GM12878 (cell line): ENCODE measurements around the gene ZBTB24. TPM values are rescaled to one million over a fixed set of nuclear protein-coding genes. Genes with fewer than 3 reads are reported as not detected.

Experiments used
- ATAC-seq: fragments of 200-7000 bp; cut with Tn5 transposase; 3 replicates; pipeline ENCODE4 v1.9.1; 2020; ENCODE audit warnings: mild to moderate bottlenecking, moderate library complexity
- BruUV-seq: library from RNA; stranded (reverse); fragments of 400-500 nt; replicated peaks from 2 replicates; lab custom pipeline; 2021; lab: Mats Ljungman, UMichigan
- CTCF ChIA-PET: fragments of 300-600 bp; sonication (Branson Sonifier 250); formaldehyde crosslinking; extraction: SDS; loops from one replicate; lab custom pipeline; 2021; ENCODE audit warnings: inconsistent platforms; lab: Yijun Ruan, JAX
- POLR2A ChIA-PET: fragments of 350-600 bp; formaldehyde crosslinking; extraction: SDS; loops from one replicate; lab custom pipeline; 2021; ENCODE audit warnings: inconsistent platforms; lab: Charles Lee
- RAD21 ChIA-PET: fragments of 300-600 bp; sonication (Branson Sonifier 250); formaldehyde crosslinking; loops from one replicate; lab custom pipeline; 2023; ENCODE audit warnings: antibody characterized with exemption; ENCODE audit not compliant: unreplicated experiment; lab: Charles Lee
- SMC1A ChIA-PET: fragments of 300-600 bp; sonication (Branson Sonifier 250); formaldehyde crosslinking; loops from one replicate; lab custom pipeline; 2023; ENCODE audit not compliant: unreplicated experiment, uncharacterized antibody; lab: Charles Lee
- DNase-seq: peaks from one replicate; pipeline ENCODE4 v3.0.0-alpha.2; 2011; ENCODE audit warnings: low read depth, low spot score
- FAIRE-seq: peaks from 3 replicates; lab custom pipeline; 2011; peaks lifted over from hg19 to GRCh38; lab: Jason Lieb, UNC
- H2AFZ ChIP-seq: 2 replicates; pipeline ENCODE4 v1.6.0; 2011; ENCODE audit warnings: low read depth, low read length, control low read depth; ENCODE audit not compliant: control insufficient read depth
- H3K27ac ChIP-seq: 2 replicates; pipeline ENCODE4 v1.5.1; 2011; ENCODE audit warnings: control low read depth; ENCODE audit not compliant: control insufficient read depth, insufficient read depth
- H3K27me3 ChIP-seq, 2 experiments: replicated peaks in 1 of 2; 2 replicates each; pipeline versions ENCODE4 v1.6.0 to v1.6.1; 2011; ENCODE audit warnings: low read length in 1 of 2; ENCODE audit not compliant: control insufficient read depth in 2 of 2, insufficient read depth in 2 of 2
- H3K36me3 ChIP-seq, 2 experiments: 2 replicates each; pipeline ENCODE4 v1.5.1; 2011; ENCODE audit warnings: low read length in 1 of 2; ENCODE audit not compliant: control insufficient read depth in 2 of 2, insufficient read depth in 2 of 2
- H3K4me1 ChIP-seq: 2 replicates; pipeline ENCODE4 v1.6.1; 2011; ENCODE audit warnings: mild to moderate bottlenecking, low read length, moderate library complexity, mixed read lengths; ENCODE audit not compliant: control insufficient read depth, insufficient read depth
- H3K4me2 ChIP-seq: 2 replicates; pipeline ENCODE4 v1.6.0; 2011; ENCODE audit warnings: control low read depth; ENCODE audit not compliant: control insufficient read depth, insufficient read depth
- H3K4me3 ChIP-seq: fragments of 200-600 bp; sonication (generic); 2 replicates; pipeline ENCODE4 v1.5.1; 2016
- H3K79me2 ChIP-seq: 2 replicates; pipeline ENCODE4 v1.6.0; 2011; ENCODE audit warnings: low read length; ENCODE audit not compliant: control insufficient read depth, insufficient read depth
- H3K9ac ChIP-seq: 2 replicates; pipeline ENCODE4 v1.8.0; 2011; ENCODE audit warnings: low read length, control low read depth, mixed read lengths; ENCODE audit not compliant: control insufficient read depth, insufficient read depth
- H3K9me3 ChIP-seq: replicated peaks from 3 replicates; pipeline ENCODE4 v1.5.1; 2011; ENCODE audit warnings: mild to moderate bottlenecking, low read length; ENCODE audit not compliant: control insufficient read depth, insufficient read depth
- H4K20me1 ChIP-seq: 2 replicates; pipeline ENCODE4 v1.6.0; 2011; ENCODE audit not compliant: control insufficient read depth, insufficient read depth
- FOS ChIP-seq: IDR thresholded peaks from 3 replicates; pipeline ENCODE4 v1.6.1; 2011; ENCODE audit warnings: borderline replicate concordance; ENCODE audit not compliant: insufficient read length; ENCODE audit errors: extremely low read depth
- MTA3 ChIP-seq: IDR thresholded peaks from 2 replicates; pipeline ENCODE4 v1.6.1; 2012; ENCODE audit warnings: low read length, inconsistent platforms, borderline replicate concordance
- POLR2A ChIP-seq: IDR thresholded peaks from 2 replicates; pipeline ENCODE4 v1.6.1; 2011; ENCODE audit warnings: low read depth, mild to moderate bottlenecking, low read length
- SPI1 ChIP-seq: IDR thresholded peaks from 2 replicates; pipeline ENCODE4 v1.6.1; 2011; ENCODE audit warnings: low read depth, mild to moderate bottlenecking, low read length, moderate library complexity, borderline replicate concordance; ENCODE audit not compliant: insufficient read depth
- STAT3 ChIP-seq: IDR thresholded peaks from 2 replicates; pipeline ENCODE4 v1.6.1; 2011; ENCODE audit warnings: low read depth, low read length, improper control_type of control experiment
- WGBS: methylation state at CpG from one replicate; pipeline ENCODE4 v1.1.6; 2016; ENCODE audit warnings: low lambda C conversion rate; ENCODE audit not compliant: insufficient replicate concordance, insufficient coverage; ENCODE audit errors: missing lambda C conversion rate; 5-methylcytosine and 5-hydroxymethylcytosine counted together
- in situ Hi-C: fragments of 300-500 bp; cut with MboI; formaldehyde crosslinking; loops from 9 replicates; pipeline ENCODE4 v1.14.3; 2018; ENCODE audit warnings: mixed read lengths
- intact Hi-C: fragments of 100-400 bp; cut with micrococcal nuclease; formaldehyde crosslinking; loops from one replicate; pipeline ENCODE4 v1.14.2; 2022; ENCODE audit not compliant: unreplicated experiment
- polyA plus RNA-seq, 11 experiments: library from polyadenylated mRNA; depleted of rRNA in 4 of 11; unstranded in 6 of 11; stranded (reverse) in 5 of 11; fragments of >200 nt; fragmentation: Nextera tagmentation in 4 of 11; fragmentation: Illumina TruSeq in 1 of 11; extraction: Ambion mirVana in 4 of 11; extraction: Trizol in 1 of 11; gene quantifications; 1 replicate in 1 of 11; 2 replicates in 10 of 11; pipeline versions ENCODE4 v1.2.1 to v1.2.3, GENCODE V29; 2011 to 2016; ENCODE audit warnings: inconsistent platforms in 2 of 11, missing spikeins in 2 of 11, low read depth in 1 of 11
- total RNA-seq, 4 experiments: library from RNA; depleted of rRNA in 3 of 4; stranded (reverse); fragments of >200 nt in 3 of 4; fragmentation: Illumina TruSeq in 1 of 4; extraction: Trizol in 1 of 4; gene quantifications; 2 replicates each; pipeline versions ENCODE4 v1.2.1 to v1.2.3, GENCODE V29; 2013 to 2021

ZBTB24 gene
- total and polyA plus RNA-seq, 10 of the 15 experiments (the other 5 are each of a cell fraction or from before 2014, with no cell fraction given) = 2.9 to 17.7 (median 8.5) TPM

DNA sequence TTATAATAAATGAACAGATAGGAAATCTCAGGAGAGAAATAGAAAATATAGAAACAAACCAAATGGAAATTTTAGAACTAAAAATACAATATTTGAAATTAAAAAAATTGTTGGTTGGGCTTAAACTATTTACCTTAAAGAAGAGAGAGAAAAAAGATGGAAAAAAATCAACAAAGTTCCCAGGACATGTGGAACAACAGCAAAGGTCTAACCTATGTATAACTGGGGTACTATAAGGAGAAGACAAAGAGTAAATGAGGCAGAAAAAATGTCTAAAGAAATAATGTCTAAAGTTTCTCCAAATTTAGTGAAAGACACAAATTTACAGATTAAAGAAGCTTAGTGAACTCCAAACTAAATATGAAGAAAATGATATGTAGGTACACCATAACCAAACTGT lies 41.1 kb upstream of the ZBTB24 start:
- Histone ChIP-seq H3K9me3 (no peaks in the 10 kb centered on the region; the same call in 2 of the 3 replicates), H3K4me2 (no peak overlapping the region), H2AFZ (no peak overlapping the region), H4K20me1 (no peaks in the 10 kb centered on the region), H3K36me3 (no peaks in the 10 kb centered on the region), H3K9ac (no peak overlapping the region), H3K27ac (no peak overlapping the region), H3K27me3 (no peaks in the 10 kb centered on the region), H3K4me3 (no peak overlapping the region), H3K4me1 (no peaks in the 10 kb centered on the region), H3K79me2 (no peaks in the 10 kb centered on the region)
- ATAC-seq (no peak), DNase-seq (no peak), FAIRE-seq (no peak)
- no TSS peak for BruUV-seq
- TF ChIP-seq STAT3 = no peak
- intact Hi-C loops = no loop called here
- POLR2A ChIA-PET = no interaction called here
- SMC1A ChIA-PET = no interaction called here
- CTCF ChIA-PET = interaction anchor here (0.6 to 6.0 kb wide), 2 partner anchors 515 to 868 kb away, joined by 3 to 58 read pairs; no protein-coding TSS in a partner anchor
- RAD21 ChIA-PET = interaction anchor here (0.6 kb wide), 1 partner anchor 519 kb away, joined by 4 read pairs; no protein-coding TSS in a partner anchor
- in situ Hi-C loops = loop anchor here (10.0 kb wide), 1 partner anchor 171 kb away; the partner anchor contains the start of genes AK9 and FIG4

DNA sequence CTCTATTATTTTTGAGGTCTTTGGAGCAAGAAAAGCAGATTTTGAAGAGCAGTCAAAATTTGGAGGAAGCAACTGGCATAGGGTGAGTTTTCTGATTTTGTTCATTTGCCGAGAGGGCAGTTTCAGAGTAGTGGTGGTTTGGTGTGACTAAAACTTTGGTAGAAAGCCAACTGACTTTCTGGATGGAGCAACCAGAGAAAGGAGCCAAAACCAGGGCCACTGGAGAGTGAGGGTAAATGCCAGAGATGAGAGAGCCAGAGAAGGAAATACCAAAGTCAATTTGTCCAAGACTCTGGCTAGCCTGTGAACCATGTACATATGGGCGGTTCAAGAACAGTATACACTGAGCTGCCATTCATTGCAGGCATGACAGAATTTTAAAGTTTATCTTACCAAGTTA lies 40.5 kb upstream of the ZBTB24 start:
- Histone ChIP-seq H3K4me1 (no peaks in the 10 kb centered on the region), H3K36me3 (no peaks in the 10 kb centered on the region), H4K20me1 (no peaks in the 10 kb centered on the region), H3K4me2 (no peak overlapping the region), H3K9ac (no peak overlapping the region), H3K9me3 (no peaks in the 10 kb centered on the region; the same call in 2 of the 3 replicates), H2AFZ (no peak overlapping the region), H3K4me3 (no peak overlapping the region), H3K79me2 (no peaks in the 10 kb centered on the region), H3K27me3 (no peaks in the 10 kb centered on the region), H3K27ac (no peak overlapping the region)
- FAIRE-seq (no peak), DNase-seq (no peak), ATAC-seq (no peak)
- ChIA-PET SMC1A (no interaction called here), POLR2A (no interaction called here), CTCF (no interaction called here), RAD21 (no interaction called here)
- TF ChIP-seq MTA3 = no peak
- TF ChIP-seq FOS = no peak
- no peak for TF ChIP-seq SPI1
- no peak for TF ChIP-seq POLR2A
- BruUV-seq = no TSS peak
- WGBS = 65% methylated on average over 2 of the region's 2 CpGs
- in situ Hi-C loops (loop anchor here (10.0 kb wide), 1 partner anchor 171 kb away; the partner anchor contains the start of genes AK9 and FIG4), intact Hi-C loops (no loop called here)
